G401.6 (cell line): ENCODE results near the gene LFNG.
A peak's percentile ranks its signal among the peaks of the same experiment; 100 is the strongest.

Source experiments
- FAIRE-seq: peaks from 2 replicates; lab custom pipeline; 2012; peaks lifted over from hg19 to GRCh38; lab: Jason Lieb, UNC

The LFNG gene

GRCh38 chr7:2517678-2518507, 1.7 kb upstream of the LFNG start:
- FAIRE-seq, result peak; percentile 84

DNA sequence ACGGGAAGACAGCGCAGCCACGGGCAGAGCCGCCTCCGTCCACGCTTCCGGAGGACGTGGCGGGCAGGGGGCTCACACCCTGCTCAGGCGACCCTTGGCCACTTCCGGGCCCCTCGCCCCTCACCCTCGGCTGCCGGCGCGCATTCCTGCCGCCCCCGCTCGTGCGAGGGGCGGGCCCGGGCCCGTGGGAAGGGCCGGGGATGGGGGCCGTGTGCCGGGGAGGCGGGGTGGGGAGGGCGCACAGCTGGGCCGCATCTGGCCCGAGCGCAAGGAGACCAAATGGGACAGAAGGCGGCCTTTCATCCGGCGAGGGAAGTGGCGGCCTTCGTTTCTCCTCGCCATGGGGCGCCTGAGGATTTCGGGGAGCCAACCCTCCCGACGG, 846 bp upstream of the LFNG start:
- FAIRE-seq, result no peak

DNA sequence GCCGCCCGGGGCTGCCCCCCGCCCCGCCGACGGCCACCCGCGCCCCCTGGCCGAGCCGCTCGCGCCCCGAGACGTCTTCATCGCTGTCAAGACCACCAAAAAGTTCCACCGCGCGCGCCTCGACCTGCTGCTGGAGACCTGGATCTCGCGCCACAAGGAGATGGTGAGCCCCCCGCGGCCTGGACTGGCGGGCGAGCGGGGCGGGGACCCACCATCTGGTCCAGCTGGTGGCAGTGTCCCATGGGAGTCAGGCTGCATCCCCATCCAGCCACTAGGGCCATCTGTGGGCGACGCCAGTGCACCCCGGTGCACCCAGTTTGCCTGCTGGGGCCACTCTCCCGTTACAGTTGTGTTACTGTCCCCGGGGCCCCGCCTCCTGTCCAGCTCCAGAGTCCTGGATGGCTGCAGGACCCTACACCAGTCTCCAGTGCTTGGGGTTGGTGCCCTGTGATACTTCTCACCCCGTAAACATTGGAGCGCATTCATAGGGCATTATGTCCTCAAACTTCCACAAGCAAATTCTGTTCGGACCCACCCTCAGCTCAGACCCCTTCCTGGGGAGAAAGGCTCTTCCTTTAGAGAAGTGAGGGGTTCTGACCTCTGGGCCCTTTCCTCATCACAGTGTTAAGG, 672 bp downstream of the LFNG start:
- no peak for FAIRE-seq

- FAIRE-seq, result no peak
Measured at GRCh38 chr7:2520761-2521290, 1.3 kb downstream of the LFNG start.

DNA sequence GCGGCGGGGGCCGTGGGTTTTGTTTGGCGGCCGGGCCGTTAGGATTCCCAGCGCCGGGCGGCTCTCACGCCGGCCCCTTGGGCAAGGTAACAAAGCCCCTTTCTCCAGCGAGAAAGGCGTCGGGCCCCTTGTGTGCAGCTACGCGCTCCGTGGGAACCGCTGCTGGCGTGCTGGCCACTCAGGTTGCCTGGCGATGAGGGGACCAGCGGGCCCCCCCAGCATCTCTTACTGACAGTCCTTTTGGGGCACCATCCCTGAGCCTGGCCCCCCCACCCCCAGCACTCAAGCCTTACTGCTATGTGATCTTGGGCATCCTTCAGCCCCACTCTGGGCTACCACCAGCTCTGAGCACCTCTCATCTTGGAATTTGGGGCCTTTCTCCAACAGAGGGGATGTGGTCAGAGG, 1.8 kb downstream of the LFNG start:
- FAIRE-seq, result no peak

- FAIRE-seq, result no peak
Measured at GRCh38 chr7:2521952-2522591, 2.5 kb downstream of the LFNG start.

GRCh38 chr7:2522780-2523433, 3.3 kb downstream of the LFNG start:
- FAIRE-seq, result peak; percentile 69

DNA sequence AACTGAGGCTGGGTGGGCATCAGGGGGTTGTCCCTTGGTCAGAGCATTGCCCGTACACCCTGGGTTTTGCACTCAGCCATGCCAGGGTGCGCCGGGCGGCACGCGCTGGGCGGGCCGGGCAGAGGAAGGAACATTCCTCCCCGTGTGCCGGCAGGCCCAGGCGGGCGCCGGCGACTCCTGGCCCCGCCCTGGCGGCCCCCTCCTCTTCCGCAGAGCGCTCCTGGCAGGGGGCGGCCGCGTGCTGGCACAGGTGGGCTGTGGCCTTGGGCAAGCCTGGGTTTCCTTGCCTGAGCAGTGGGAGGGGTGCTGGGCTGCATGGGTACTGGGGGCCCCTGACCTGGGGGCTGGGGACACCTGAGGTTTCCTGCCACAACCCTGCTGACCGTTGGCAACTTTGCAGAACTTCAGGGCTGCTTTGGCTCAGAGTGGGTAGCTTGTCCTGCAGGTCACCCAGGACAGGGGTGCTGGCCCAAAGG, 3.9 kb downstream of the LFNG start:
- FAIRE-seq, result no peak

- FAIRE-seq, result no peak
Measured at GRCh38 chr7:2523941-2524807, 4.6 kb downstream of the LFNG start.

DNA sequence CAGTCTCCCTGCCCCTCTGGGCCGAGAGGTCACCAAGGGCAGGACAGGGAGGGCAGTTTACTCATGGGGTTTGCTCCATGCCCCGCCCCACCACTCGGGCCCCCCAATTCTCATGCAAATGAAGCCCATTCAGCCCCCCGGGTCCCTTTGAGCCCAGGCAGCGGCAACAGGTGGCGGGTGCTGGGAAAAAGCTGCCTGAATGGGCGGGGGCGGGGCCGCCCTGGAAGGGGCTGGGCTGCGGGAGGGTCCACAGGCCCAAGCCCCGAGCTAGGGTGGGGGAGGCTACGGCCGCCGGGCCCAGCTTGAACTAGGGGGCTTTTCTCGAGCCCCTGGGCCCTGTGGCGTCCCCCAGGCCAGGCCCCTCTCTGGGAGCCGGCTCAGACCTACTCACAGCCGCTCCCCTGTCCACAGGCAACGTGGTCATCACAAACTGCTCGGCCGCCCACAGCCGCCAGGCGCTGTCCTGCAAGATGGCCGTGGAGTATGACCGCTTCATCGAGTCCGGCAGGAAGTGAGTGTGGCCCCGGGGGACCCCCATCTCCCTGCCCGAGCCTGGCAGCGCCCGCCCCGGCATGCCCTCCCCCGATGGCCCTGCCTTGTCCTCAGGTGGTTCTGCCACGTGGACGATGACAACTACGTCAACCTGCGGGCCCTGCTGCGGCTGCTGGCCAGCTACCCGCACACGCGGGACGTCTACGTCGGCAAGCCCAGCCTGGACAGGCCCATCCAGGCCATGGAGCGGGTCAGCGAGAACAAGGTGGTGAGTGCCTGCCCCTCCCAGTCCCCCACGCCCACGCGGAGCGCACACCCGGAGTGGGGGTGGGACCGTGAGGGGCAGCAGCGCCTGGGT, 5.5 kb downstream of the LFNG start:
- no peak for FAIRE-seq

DNA sequence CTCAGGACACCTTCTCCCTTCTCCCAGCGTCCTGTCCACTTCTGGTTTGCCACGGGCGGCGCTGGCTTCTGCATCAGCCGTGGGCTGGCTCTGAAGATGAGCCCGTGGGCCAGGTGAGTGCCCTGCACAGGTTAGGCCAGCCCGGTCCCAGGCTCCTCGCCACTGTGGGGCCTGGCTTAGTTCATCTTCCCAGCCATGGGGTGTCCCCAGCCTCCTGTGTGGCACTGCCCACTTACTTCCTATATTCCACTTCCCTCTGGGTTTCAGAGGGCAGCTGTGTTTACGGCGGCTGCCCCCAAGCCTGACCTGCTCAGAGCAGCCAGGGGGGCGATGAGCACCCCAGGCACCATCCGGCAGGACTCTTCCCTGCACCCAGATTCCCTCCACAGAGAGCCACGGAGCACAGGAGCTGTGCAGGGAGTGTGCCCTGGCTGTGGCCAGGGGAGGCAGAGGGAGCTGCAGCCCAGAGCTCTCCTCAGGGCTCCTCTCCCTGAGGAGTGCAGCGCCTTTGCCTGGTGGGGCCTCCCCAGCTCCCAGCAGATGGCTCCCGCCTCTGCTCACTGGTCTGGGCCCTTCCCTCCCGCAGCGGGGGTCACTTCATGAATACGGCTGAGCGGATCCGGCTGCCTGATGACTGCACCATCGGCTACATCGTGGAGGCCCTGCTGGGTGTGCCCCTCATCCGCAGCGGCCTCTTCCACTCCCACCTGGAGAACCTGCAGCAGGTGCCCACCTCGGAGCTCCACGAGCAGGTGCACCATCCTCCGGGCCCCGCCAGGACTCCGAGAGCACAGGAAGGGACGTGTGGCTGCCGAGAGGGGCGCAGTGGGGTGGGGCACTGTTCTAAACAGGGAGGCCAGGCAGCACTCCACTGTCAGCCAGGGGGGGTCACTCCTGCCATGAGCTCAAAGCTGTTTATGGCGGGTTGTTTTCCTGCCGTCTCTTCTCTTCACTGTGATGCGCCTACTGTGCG, 6.4 kb downstream of the LFNG start:
- FAIRE-seq, result peak; percentile 11

DNA sequence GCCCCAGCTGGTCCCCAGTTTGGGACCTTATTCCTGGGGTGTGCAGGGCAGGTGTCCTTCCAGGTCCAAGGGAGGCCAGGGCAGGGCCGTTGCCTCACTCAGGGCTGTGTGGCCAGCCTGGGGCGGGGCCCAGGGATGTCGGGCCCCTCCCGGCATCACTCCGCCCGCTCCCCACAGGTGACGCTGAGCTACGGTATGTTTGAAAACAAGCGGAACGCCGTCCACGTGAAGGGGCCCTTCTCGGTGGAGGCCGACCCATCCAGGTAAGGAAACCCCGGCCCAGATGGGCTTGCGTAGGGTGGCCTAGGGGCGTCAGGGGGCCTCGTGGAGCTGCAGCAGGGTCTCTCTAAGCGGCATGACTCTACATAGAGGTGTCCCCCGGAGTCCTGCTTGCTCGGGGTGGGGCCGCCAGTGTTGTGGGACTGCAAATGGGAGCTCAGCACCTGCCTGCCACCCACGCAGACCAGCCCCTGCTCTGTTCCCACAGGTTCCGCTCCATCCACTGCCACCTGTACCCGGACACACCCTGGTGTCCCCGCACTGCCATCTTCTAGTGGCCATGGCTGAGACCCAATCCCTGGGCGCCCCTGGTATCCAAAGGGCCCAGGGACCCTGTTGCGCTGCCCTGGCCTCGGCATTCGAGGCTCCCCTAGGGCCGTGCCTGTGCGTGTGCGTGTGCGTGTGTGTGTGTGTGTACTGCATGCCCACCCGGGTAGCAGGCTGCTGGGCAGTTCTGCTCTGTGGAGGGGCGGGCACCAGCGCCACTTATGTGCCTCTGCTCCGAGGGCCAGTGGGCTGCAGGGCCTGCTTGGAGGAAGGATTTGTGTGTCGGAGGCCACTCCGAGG, 7.3 kb downstream of the LFNG start:
- FAIRE-seq, result no peak

GRCh38 chr7:2527505-2528467, 8.2 kb downstream of the LFNG start:
- no peak for FAIRE-seq

DNA sequence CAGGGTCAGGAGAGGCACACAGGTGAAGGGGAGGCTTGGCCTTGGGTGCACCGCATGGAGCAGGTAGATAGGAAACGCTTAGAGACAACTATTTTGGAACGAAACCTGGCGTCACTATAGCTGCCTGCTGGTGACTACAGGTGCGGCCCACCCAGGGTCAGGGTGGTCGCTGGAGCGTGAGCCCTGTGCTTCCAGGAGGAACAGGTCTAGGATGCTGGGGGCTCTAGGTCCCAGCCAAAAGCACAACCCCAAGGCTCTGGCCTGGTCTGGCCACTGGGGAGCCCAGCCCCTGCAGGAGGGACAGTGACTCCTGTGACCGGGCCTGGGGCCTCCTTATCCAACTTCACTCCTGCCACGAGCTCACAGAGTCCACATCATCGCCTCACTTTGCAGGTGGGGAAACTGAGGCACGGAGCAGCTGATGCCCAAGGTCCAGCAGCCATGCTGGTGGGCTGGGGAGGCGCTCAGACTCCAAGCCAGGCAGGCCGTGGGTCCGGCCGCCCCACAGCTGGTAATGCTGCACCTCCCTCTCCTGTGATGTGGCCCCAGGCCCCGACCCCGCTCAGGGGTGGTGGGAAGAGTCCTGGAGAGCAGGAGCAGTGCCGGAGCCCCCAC, 9.0 kb downstream of the LFNG start:
- no peak for FAIRE-seq

GRCh38 chr7:2529161-2530070, 9.8 kb downstream of the LFNG start:
- no peak for FAIRE-seq
